ENCODE data around the gene AURKB.
"Not testable (repeated sequence)": the region's sequence is repeated elsewhere in the genome, so short reads cannot be mapped to it uniquely, and the experiment has no call there.

AURKB gene

GRCh38 chr17:8173871-8174322 lies 36.5 kb downstream of the AURKB start:
- Mint-ChIP-seq H3K27ac (ENCODE audit: low read depth) (peak overlapping the region; percentile 99), H3K36me3 (ENCODE audit: insufficient read depth) (peaks cover 12% of the 10 kb centered on the region), H3K9me3 (no peaks in the 10 kb centered on the region), H3K4me1 (peaks cover 42% of the 10 kb centered on the region), H3K4me3 (peak overlapping the region; percentile 81), H3K27me3 (no peaks in the 10 kb centered on the region)
- DNase-seq (ENCODE audit: low spot score in 2 of 2): no peak
- ATAC-seq (replicated peaks; ENCODE audit: extremely low read depth, poor library complexity, severe bottlenecking): no peak

- peaks cover 12% of the 10 kb centered on the region for H3K36me3 Mint-ChIP-seq (ENCODE audit: insufficient read depth)
- peak overlapping the region; percentile 99 for H3K27ac Mint-ChIP-seq (ENCODE audit: low read depth)
- no peaks in the 10 kb centered on the region for H3K27me3 Mint-ChIP-seq
- H3K4me3 Mint-ChIP-seq: peak overlapping the region; percentile 81
- DNase-seq (ENCODE audit: low spot score in 2 of 2): peak; percentile 59 to 87
- H3K9me3 Mint-ChIP-seq: no peaks in the 10 kb centered on the region
- peak; percentile 89 for ATAC-seq (replicated peaks; ENCODE audit: extremely low read depth, poor library complexity, severe bottlenecking)
- H3K4me1 Mint-ChIP-seq: peaks cover 42% of the 10 kb centered on the region
These were observed 37.1 kb downstream of the AURKB start for GRCh38 chr17:8173056-8173870.

- H3K9me3 Mint-ChIP-seq; H3K27me3 Mint-ChIP-seq; ATAC-seq (replicated peaks; ENCODE audit: extremely low read depth, poor library complexity, severe bottlenecking); H3K27ac Mint-ChIP-seq (ENCODE audit: low read depth); H3K4me3 Mint-ChIP-seq; DNase-seq (ENCODE audit: low spot score in 2 of 2): not testable (repeated sequence)
- H3K36me3 Mint-ChIP-seq (ENCODE audit: insufficient read depth): peaks cover 11% of the 10 kb centered on the region
- peaks cover 32% of the 10 kb centered on the region for H3K4me1 Mint-ChIP-seq
These were observed 40.2 kb downstream of the AURKB start for GRCh38 chr17:8170186-8170585.

- peaks cover 29% of the 10 kb centered on the region for H3K4me1 Mint-ChIP-seq
- no peaks in the 10 kb centered on the region for H3K27me3 Mint-ChIP-seq
- H3K4me3 Mint-ChIP-seq: no peak overlapping the region
- H3K27ac Mint-ChIP-seq (ENCODE audit: low read depth): no peak overlapping the region
- peaks cover 13% of the 10 kb centered on the region for H3K36me3 Mint-ChIP-seq (ENCODE audit: insufficient read depth)
- no peaks in the 10 kb centered on the region for H3K9me3 Mint-ChIP-seq
- DNase-seq (ENCODE audit: low spot score in 2 of 2) (no peak), ATAC-seq (replicated peaks; ENCODE audit: extremely low read depth, poor library complexity, severe bottlenecking) (no peak)
These were observed 42.8 kb downstream of the AURKB start for GRCh38 chr17:8167526-8167925.

GRCh38 chr17:8166731-8167130 lies 43.6 kb downstream of the AURKB start:
- Mint-ChIP-seq H3K4me1 (peaks cover 28% of the 10 kb centered on the region), H3K27ac (ENCODE audit: low read depth) (no peak overlapping the region)
- no peak for ATAC-seq (replicated peaks; ENCODE audit: extremely low read depth, poor library complexity, severe bottlenecking)

GRCh38 chr17:8164815-8165131 lies 45.6 kb downstream of the AURKB start:
- ATAC-seq (replicated peaks; ENCODE audit: extremely low read depth, poor library complexity, severe bottlenecking) (peak; percentile 17), DNase-seq (ENCODE audit: low spot score in 2 of 2) (no peak)
- peaks cover 47% of the 10 kb centered on the region for H3K4me1 Mint-ChIP-seq
- H3K9me3 Mint-ChIP-seq: no peaks in the 10 kb centered on the region
- H3K36me3 Mint-ChIP-seq (ENCODE audit: insufficient read depth): peaks cover 37% of the 10 kb centered on the region
- H3K4me3 Mint-ChIP-seq: peak overlapping the region; percentile 88
- H3K27ac Mint-ChIP-seq (ENCODE audit: low read depth): peak overlapping the region; percentile 97
- no peaks in the 10 kb centered on the region for H3K27me3 Mint-ChIP-seq

More at GRCh38 chr17:8166731-8167130, 43.6 kb downstream of the AURKB start:
- DNase-seq (ENCODE audit: low spot score in 2 of 2): no peak
- Mint-ChIP-seq H3K4me3 (no peak overlapping the region), H3K9me3 (no peaks in the 10 kb centered on the region), H3K27me3 (no peaks in the 10 kb centered on the region), H3K36me3 (ENCODE audit: insufficient read depth) (peaks cover 17% of the 10 kb centered on the region)

- Mint-ChIP-seq H3K4me1 (peaks cover 52% of the 10 kb centered on the region), H3K27me3 (no peaks in the 10 kb centered on the region), H3K27ac (ENCODE audit: low read depth) (peak overlapping the region; percentile 97), H3K9me3 (no peaks in the 10 kb centered on the region), H3K36me3 (ENCODE audit: insufficient read depth) (peaks cover 42% of the 10 kb centered on the region), H3K4me3 (peak overlapping the region; percentile 88)
- ATAC-seq (replicated peaks; ENCODE audit: extremely low read depth, poor library complexity, severe bottlenecking) (peak; percentile 69), DNase-seq (ENCODE audit: low spot score in 2 of 2) (peak in 1 of 2 donors; percentile 80)
These were observed 46.2 kb downstream of the AURKB start for GRCh38 chr17:8163978-8164814.

GRCh38 chr17:8162997-8163977 lies 47.1 kb downstream of the AURKB start:
- Mint-ChIP-seq H3K36me3 (ENCODE audit: insufficient read depth) (peaks cover 49% of the 10 kb centered on the region), H3K27me3 (no peaks in the 10 kb centered on the region), H3K4me1 (peaks cover 58% of the 10 kb centered on the region), H3K27ac (ENCODE audit: low read depth) (peak overlapping the region; percentile 97), H3K4me3 (peak overlapping the region; percentile 88), H3K9me3 (no peaks in the 10 kb centered on the region)
- DNase-seq (ENCODE audit: low spot score in 2 of 2) (no peak), ATAC-seq (replicated peaks; ENCODE audit: extremely low read depth, poor library complexity, severe bottlenecking) (peak; percentile 4)

- Mint-ChIP-seq H3K27ac (ENCODE audit: low read depth) (peak within 1 kb of the TSS; percentile 97), H3K9me3 (no peaks in the 10 kb centered on the region), H3K36me3 (ENCODE audit: insufficient read depth) (peaks cover 53% of the 10 kb centered on the region), H3K4me1 (peaks cover 58% of the 10 kb centered on the region), H3K4me3 (peak within 1 kb of the TSS; percentile 88), H3K27me3 (no peaks in the 10 kb centered on the region)
- ATAC-seq (replicated peaks; ENCODE audit: extremely low read depth, poor library complexity, severe bottlenecking) (peak; percentile 52), DNase-seq (ENCODE audit: low spot score in 2 of 2) (peak; percentile 72 to 81)
These were observed 48.0 kb downstream of the AURKB start, which contains the start of gene VAMP2 for GRCh38 chr17:8162233-8162996. TSS of gene VAMP2 (minus strand) at chr17:8162948. CDS start at chr17:8162879, 69 bp downstream.

- no peak for DNase-seq (ENCODE audit: low spot score in 2 of 2)
These were observed 48.8 kb downstream of the AURKB start for GRCh38 chr17:8161289-8162232.

More at GRCh38 chr17:8161289-8162232, 48.8 kb downstream of the AURKB start:
- Mint-ChIP-seq H3K27ac (ENCODE audit: low read depth) (peak overlapping the region; percentile 97), H3K27me3 (no peaks in the 10 kb centered on the region), H3K36me3 (ENCODE audit: insufficient read depth) (peaks cover 53% of the 10 kb centered on the region), H3K4me3 (peak overlapping the region; percentile 88), H3K9me3 (no peaks in the 10 kb centered on the region), H3K4me1 (peaks cover 58% of the 10 kb centered on the region)
- no peak for ATAC-seq (replicated peaks; ENCODE audit: extremely low read depth, poor library complexity, severe bottlenecking)
